Measurements from ENCODE around the gene DNAJC18.
"Not testable (repeated sequence)": the region's sequence is repeated elsewhere in the genome, so short reads cannot be mapped to it uniquely, and the experiment has no call there.

DNAJC18 gene

DNA sequence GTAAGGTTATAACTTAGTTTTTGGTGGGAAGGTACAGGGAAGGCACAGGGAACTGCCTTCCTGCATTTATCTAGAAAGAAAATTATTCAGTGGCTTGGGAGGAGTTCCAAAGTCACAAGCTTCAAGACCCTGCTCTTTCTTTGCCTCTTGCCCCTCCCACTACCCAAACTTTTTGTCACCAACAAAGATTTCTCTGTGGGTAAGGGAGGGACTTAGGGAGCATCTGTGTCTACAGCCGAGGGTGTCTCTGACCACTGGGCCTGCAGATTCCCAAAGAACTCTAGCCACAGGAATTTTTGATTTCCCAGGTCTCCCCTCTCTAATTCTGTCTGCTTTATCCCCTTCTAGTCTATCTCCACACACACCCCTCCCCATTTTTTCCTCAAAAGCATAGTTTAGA, 21.1 kb upstream of the DNAJC18 start:
- peak; percentile 45 for DNase-seq

DNA sequence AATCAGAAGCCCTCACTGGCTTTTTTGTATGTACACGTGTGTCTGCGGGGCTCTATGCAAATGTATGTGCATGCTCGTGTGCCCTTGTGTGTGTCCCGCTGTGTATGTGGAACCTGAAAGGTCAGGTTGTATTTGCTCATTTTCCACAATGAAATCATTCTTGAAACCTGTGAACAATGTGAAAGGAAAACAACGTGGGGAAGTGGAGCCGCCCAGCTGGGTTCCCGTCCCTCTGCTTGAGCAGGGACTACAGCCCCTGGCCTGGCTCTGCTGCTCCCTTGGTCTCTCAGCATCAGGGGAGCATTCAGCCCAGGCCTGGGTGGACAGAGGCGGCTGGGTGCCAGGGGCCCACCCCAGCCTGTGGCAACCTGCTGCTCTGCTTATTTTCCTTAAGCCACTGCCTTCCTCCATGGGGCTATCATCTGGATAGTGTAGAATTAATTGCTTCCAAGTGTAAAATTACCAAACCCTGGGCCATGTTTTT, 20.2 kb upstream of the DNAJC18 start:
- DNase-seq, result peak; percentile 62

DNA sequence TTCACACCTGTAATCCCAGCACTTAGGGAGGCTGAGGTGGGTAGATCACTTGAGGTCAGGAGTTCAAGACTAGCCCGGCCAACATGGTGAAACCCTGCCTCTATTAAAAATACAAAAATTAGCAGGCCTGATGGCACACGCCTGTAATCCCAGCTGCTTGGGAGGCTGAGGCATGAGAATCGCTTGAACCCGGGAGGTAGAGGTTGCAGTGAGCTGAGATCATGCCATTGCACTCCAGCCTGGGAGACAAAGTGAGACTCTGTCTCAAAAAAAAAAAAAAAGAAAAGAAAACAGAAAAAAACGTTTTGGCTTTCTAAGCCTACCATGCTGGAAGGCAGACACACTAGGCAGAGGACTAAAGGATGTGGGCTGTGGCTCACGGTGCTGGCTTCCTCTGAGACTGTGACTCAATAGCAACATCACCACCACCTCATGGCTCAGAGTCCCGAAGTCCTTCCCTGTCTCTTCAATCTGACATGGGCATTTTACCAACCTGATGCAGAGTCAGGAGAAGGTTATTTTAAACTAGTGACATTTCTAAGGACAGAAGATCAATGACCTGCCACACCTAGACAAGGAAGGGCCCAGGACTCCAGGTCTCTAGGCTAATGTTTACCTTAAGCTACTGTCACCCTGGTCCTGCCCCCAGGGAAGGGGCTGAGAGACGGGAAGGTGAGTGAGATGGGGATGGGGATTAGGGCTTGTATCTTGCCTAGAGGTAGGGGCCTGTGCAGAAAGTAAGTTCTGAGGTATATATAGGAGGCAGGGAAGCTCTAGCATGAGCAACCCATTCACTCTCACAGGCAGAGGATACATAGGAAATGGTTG, 19.5 kb upstream of the DNAJC18 start:
- DNase-seq, result peak; percentile 92

DNA sequence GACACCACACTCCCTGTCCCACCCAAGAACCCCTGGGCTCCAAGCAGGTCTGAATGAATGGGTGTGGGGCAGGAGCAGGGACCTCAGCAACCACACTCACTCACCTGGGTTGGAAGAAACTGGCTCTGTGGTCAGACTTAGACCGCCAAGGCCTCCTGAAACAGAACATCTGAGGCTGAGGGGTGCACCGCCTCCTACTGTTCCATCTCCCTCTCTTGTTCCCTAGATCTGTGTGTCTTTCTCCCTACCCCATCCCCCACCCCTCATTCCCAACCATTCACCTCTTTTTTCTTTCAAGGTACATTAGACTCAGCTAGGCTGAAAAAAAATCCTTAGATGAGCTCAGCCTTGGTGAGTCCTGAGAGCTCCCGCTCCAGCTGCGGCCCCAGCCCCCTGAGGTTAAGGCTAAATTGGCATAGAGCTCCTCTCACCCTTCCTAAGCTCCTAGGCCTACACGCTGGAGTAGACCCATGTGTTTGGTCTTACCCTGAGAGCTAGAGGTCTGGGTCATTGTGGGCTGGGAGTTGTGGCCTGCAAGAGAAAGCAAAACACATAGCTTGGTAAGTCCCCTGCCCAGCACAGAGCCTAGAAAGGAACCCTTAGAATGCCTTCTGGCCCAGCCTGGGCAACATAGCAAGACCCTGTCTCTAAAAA, 18.5 kb upstream of the DNAJC18 start:
- DNase-seq, result no peak

DNA sequence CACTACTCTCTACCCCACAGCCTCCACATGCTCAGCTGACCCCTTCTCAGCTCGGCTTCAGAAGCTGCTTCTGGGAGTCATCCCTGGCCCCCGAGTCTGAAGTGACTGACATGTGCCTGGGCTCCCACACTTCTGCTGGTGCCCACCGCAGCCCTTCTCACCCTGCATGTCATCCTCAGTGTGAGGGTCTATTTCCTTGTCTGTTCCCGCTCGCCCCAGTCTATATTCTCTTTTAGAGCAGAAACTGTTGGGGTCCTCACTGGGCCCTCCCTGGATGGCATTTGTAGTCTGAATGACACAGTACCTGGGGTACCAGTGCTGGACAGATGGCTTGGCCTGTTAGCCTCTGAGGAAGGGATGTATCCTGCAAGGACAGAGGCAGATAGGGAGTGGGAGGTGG, 17.9 kb upstream of the DNAJC18 start:
- DNase-seq, result no peak

DNA sequence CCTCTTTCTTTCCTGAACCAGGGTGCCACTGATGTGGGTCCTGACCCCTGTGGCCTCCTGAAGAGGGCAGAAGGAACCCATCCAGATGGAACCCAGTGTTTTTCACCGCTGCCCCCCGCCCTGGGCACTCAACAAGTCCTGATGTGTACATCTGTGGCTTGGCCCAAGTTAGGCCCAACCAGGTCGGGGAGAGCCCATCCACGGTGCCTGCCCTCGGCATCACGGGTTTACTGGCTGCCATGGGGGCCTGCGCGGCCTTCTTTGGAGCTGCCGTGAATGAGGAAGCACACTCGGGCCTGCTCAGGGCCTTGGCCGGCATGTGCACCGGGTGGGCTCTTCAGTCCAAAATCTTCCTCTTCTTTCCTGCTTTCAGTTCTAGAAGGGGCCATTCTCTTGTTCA, 17.5 kb upstream of the DNAJC18 start:
- no peak for DNase-seq

DNA sequence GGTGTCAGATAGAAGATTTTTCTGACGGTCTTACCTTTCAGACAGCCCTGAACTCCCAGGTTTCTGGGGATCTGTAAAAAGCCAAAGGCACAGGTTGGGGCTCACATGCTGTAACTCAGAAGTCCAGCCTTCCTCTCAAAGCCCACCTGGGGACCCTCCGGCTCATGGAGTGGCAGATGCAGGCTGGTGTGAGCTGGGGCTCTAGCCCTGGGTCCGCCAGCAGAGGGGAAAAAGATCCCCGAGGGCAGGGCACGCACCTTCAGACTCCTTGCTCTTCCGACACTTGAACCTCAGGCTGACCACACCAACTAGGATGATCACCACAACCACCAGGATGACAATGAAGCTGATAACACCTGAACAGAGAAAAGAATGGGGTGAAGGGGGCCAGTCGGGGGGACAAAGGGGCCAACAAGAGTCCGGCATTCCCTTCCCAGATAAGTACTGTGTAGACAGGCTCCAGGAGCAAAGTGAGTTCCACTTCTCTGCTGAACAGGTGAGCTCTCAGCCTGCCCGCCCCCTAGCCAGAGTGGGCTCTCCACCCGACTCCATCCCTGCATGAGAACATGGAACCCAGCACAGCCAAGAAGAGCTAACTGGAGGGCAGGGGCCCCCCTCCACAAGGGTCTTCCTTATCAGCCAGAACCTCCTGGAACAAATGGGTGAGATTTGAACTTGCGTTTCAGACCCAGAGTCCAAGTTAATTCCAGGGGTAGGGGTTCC, 15.4 kb upstream of the DNAJC18 start:
- no peak for DNase-seq

DNA sequence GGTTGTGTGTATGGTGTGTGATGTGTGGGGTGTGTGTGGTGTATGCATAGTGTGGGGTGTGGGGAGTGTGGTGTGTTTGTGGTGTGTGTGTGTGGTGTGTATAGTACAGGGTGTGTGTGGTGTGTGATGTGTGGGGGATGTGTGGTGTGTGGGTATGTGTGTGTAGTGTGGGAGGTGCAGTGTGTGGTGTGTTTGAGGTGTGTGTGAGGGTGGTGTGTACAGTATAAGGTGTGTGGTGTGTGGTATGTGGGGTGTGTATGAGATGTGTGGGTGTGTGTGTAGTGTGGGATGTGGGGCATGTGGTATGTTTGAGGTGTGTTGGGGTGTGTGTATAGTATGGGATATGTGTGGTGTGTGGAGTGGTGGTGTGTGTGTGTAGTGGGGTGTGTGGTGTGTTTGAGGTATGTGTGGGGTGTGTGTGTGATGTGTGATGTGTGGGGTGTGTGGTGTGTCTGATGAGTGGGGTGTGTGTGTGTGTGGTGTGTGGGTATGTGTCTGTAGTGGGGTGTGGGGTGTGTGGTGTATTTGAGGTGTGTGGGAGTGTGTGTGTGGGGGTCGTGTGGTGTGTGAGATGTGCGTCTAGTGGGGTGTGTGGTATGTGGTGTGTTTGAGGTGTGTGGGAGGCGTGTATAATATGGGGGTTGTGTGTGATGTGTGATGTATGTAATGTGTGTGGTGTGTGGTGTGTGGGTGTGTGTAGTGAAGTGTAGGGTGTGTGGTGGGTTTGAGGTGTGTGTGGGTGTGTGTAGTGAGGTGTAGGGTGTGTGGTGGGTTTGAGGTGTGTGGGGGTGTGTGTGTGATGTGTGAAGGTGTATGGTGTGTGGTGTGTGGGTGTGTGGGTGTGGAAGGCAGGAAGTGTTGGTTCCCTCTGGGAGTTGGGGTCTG, 14.6 kb upstream of the DNAJC18 start:
- no peak for DNase-seq

DNA sequence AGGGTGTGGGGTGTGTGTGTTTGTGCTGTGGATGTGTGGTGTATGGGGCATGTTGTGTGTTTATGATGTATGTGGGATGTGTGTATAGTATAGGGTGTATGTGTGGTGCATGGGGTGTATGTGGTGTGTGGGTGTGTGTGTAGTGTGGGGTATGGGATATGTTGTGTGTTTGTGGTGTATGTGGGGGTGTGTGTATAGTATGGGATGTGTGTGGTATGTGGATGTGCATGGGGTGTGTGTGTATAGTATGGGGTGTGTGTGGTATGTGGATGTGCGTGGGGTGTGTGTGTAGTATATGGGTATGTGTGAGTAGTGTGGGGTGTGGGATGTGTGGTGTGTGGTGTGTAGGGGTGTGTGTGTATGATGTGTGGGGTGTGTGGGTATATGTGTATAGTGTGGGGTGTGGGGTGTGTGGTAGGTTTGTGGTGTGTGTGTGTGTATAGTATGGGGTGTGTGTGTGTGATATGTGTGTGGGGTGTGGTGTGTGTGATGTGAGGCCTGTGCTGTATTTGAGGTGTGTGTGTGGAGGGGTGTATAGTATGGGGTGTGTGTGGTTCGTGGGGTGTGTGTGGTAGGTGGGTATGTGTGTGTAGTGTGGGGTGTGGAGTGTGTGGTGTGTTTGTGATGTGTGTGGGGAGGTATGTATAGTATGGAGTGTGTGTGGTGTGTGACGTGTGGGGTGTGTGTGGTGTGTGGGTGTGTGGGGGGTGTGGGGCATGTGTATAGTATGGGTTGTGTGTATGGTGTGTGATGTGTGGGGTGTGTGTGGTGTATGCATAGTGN, 12.7 kb upstream of the DNAJC18 start:
- no peak for DNase-seq

DNA sequence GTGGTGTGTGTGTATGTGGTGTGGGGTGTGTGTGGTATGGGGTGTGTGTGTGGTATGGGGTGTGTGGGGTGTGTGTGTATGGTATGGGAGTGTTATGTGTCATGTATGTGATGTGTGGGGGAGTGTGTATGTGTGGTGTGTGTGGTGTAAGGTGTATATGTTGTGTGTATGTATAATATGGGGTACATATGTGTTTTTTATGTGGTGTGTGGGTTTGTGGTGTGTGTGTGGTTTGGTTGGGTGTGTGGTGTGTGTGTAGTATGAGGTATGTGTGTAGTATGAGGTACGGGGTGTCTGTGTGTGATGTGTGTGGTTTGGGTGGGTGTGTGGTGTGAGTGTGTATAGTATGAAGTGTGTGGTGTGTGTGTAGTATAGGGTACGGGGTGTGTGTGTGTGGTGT, 11.9 kb upstream of the DNAJC18 start:
- DNase-seq, result no peak

DNA sequence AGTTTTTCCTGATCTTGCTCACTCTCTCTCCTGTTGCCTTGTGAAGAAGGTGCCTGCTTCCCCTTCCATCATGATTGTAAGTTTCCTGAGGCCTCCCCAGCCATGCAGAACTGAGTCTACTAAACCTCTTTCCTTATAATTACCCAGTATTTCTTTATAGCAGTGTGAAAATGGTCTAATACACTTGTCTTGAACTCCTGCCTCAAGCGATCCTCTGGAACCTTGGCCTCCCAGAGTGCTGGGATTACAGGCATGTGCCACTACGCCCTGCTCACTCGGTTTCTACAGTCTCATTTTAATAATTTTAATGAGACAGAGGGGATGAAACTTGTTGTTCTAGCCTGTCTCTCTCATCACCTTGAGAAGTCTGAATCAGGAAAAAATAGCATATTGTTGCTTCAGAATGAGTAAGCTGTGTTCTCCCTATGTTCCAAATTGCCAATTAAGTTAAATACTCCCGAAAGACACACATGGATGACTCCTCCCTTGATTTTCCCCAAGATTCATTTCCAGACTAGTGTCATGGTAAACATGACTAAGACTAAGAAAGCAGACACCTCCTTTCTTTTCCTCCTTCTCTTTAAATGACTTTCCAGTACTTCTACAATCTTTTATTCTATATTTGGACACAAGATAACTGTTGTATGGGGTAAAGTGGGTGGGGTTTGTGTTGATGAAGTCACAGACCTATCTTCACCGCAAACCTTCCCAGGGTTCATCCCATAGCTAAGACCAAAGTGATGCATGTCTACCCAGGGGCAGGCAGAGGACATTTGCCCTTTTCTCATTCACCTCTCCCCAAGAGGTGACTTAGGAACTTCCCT, 7.8 kb upstream of the DNAJC18 start:
- DNase-seq, result peak; percentile 70

DNA sequence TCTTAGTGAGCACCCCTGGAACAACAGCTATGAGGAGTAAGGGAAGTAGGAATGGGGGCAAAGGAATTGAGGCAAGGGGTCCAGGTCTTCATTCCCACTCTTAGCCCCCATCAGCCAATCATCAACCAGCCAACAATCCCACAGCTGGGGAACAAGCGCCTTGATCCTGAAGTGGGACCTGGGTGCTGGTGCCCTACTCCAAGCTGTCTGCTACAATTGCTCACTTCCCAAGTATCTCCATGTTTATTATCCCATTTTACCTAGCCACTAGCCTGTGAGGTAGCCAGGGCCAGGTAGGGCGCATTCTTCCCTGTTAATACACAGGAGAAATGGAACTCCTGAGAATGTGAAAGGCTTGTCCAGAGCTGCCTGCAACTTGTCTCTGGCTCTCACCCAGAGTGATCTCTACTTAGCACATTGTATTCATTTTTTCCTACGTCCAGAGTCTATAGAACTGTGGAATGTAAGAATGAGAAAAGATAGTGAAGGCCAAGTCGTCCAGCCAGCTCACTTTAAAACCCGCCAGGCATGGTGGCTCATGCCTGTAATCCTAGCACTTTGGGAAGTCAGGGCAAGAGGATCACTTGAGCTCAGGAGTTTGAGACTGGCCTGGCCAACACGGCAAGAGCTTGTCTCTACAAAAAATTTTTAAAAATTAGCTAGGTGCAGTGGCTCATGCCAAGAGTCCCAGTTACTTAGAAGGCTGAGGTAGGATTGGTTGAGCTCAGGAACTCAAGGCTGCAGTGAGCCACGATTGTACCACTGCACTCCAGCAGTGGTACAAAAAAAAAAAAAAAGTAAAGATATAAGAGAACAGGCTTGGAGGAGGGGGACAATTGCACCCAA, 6.2 kb upstream of the DNAJC18 start:
- DNase-seq, result peak; percentile 83

DNA sequence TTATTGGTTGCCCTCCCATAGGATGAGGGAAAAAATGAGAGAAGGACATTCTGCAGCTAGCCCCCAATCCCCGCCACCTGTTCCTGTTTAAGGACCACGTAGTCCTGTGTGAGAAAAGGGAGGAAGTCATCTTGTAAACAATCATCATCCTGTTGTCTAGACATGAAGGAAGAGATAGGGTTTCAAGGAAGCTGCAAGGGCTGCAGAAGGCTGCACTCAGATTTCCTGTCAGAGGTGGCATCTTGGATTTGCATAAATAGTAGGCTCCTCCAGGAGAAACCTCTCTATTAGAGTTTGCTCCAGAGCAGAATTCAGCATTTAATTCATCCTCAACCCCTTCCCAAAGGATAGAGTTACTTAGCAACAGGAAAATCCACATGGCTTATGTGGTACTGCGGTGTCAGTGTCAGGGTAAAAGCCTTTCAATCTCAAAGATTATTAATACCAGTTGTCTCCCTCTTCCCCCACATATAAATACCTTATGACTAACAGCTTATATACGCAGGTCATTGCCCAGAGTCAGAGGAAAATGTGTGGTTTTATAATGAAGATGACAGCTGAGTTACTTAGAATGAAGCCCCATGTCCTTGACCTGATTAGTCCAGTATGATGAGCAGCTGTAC, 4.6 kb upstream of the DNAJC18 start:
- DNase-seq, result peak; percentile 90

DNA sequence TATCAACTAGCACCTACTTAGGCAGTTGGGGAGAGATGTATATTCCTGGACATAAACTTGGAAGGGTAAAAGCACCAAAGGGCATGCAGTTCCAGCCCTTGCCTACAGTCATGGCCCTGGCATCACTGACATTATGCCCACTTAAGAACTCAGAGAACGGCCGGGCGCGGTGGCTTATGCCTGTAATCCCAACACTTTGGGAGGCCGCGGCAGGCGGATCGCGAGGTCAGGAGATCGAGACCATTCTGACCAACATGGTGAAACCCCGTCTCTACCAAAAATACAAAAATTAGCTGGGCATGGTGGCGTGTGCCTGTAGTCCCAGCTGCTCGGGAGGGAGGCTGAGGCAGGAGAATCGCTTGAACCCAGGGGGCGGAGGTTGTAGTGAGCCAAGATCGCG, 1.1 kb upstream of the DNAJC18 start:
- DNase-seq, result not testable (repeated sequence)

DNA sequence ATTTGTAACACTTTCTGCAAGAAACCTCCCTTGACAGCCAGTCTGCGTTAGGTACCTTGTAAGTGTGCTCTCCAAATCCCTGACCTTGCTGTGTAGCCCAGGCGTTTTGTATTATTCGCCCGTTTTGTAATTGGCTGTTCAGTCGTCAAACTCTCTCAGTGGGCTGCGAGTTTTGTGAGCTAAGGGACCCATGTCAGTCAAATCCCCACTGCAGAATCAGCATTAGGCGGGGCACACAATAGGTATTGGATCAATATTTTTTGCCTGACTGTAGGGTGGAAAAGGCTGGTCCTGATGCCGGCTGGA, 665 bp downstream of the DNAJC18 start:
- no peak for DNase-seq

DNA sequence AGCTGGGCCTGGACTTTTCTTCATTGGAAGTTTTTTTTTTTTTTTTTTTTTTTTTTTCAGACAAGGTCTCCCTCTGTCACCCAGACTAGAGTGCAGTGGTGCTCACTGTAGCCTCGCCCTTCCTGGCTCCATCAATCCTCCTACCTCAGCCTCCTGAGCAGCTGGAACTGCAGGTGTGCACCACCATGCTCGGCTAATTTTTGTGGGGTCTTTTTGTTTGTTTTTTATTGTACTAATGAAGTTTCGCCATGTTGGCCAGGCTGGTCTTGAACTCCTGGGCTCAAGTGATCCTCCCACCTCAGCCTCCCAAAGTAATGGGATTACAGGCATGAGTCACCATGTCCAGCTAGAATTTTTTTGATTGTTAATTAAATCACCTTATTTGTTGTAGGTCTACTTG, 3.6 kb downstream of the DNAJC18 start:
- DNase-seq, result no peak

DNA sequence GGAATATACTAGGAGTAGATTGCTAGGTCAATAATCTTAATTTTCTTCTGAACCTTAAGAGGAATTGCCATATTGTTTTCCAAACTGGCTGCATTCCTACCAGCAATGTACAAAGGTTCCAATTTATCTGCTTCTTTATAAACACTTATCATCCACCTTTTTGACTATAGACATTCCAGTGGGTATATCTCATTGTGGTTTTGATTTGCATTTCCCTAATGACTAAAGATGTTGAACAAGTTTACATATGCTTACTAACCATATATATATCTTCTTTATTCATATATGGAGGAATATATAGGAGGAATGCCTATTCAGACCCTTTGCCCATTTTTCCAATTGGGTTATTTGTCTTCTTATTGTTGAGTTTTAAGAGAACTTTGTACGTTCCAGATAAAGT, 7.6 kb downstream of the DNAJC18 start:
- no peak for DNase-seq

DNA sequence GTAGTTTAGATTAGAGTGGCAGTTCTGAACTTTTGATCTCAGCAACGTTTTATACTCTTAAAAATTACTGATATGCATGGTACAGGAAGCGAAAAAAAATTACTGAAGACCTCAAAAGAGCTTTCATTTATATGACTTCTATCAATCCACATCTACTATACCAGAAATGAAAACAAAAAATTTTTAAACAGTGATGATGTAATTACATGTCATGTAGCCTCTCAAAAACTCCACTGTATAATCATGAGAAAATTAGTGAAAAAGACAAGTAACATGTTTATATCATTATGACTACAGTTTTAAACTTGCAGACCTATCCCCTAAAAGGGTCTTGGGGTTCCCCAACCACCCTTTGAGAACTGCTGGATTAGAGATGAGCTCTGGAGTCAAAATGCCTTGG, 9.3 kb downstream of the DNAJC18 start:
- DNase-seq, result no peak

DNA sequence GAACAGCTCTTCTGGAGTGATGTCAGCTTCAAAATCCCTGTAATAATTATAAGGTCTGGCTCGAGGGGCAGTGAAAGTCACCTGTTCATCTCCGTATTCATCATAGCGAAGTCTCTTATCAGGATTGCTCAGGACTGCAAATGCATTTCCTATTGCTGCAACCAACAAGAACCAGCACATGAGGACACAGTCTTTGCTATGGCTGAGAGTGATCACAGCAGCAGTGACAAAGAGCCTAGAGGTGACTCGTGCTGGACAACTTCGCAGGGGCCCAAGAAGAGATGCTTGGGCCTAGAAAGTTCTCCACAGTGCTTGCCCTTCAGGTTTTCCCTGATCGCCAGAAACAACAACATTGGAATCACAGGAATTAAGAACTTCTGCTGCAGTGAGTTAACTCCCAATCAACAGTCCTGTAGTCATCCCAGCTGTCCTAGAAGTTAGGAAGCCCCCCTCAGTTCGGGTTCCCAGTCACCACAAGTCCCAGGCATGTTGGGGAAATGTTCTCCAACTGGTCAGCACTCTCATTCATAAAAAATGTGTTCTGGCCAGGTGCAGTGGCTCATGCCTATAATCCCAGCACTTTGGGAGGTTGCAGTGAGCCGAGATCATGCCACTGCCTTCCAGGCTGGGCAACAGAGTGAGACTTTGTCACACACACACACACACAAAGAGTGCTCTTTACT, 13.0 kb downstream of the DNAJC18 start:
- DNase-seq, result no peak

All from fibroblast of skin of back (primary cell).